ENCODE results near the gene CCDC157. TPM values are rescaled to one million over a fixed set of nuclear protein-coding genes. Genes with fewer than 3 reads are reported as not detected.

Gene CCDC157
- total and polyA plus RNA-seq, 8 donors = 1.1 to 8.2 (median 1.4) TPM

DNA sequence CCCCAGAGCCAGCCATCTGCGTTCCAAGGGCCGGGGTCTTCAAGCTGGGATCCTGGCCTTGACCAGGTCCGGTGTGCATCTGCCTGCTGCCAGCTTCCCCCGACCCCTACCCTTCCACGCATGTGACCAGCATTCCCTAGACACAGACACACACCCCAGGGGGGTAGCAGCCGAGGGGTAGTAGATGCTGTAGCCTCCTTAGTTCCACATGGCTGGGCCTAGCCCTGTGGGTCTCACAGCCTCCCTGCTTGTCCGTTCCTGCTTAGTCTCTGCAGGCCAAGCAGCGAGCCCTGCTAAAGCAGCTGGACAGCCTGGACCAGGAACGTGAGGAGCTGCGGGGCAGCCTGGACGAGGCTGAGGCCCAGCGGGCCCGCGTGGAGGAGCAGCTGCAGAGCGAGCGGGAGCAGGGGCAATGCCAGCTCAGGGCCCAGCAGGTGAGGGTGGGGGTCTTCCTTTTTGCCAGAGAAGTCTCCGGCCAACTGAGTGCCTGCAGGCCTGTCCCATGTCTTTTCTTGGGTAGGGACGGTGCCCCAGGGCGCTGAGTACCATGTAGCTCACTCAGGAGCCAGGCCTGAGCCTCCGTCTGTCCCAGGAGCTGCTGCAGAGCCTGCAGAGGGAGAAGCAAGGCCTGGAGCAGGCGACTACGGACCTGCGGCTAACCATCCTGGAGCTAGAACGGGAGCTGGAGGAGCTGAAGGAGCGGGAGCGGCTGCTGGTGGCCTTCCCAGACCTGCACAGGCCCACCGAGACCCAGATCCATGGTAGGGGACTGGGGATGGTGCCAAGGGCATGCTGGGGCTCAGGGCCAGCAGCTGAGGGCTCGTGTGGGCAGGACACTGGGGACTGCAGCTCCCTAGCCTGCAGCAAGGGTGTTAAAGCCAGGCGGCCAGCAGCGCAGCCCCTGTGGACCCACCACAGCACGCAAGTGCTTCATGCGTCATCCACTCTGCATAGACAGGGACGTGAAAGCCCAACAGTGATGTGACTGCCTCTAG, 16.8 kb downstream of the CCDC157 start:
- intact Hi-C loops (cut with DNase I) = no loop called here

DNA sequence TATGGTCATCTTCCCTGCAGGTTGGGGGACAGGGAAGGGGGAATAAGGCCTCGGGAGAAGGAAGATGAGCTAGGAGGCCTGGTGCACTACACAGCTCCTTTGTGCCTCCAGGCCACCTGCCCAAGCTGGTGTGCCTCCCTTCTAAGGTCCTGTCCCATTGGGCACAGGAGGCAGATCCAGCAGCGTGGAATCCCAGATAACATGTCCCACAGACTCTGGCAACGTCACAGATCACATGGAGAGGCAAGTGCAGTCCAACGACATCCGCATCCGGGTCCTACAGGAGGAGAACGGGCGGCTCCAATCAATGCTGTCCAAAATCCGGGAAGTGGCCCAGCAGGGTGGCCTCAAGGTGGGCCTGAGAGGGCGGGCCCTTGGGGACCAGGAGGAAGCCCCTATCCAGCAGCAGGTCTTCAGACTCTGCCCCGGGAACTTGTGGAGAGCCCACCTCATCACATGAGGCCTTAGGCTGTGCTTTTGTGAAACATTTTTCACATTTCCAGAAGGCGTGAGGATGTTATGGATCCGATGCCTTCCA, 18.6 kb downstream of the CCDC157 start:
- intact Hi-C loops (cut with DNase I) = no loop called here
- no peak for FAIRE-seq
- no peaks in the 10 kb centered on the region for H3K27me3 ChIP-seq
- H3K9me3 ChIP-seq = no peaks in the 10 kb centered on the region
- no peaks in the 10 kb centered on the region for H3K36me3 ChIP-seq
- 89 to 93% methylated on average over 13 of the region's 13 CpGs for WGBS, 2 donors
- DNase-seq = no peak
- H3K4me1 ChIP-seq = no peaks in the 10 kb centered on the region
- H3K27ac ChIP-seq = no peak overlapping the region
- TF ChIP-seq, protein P1, sequence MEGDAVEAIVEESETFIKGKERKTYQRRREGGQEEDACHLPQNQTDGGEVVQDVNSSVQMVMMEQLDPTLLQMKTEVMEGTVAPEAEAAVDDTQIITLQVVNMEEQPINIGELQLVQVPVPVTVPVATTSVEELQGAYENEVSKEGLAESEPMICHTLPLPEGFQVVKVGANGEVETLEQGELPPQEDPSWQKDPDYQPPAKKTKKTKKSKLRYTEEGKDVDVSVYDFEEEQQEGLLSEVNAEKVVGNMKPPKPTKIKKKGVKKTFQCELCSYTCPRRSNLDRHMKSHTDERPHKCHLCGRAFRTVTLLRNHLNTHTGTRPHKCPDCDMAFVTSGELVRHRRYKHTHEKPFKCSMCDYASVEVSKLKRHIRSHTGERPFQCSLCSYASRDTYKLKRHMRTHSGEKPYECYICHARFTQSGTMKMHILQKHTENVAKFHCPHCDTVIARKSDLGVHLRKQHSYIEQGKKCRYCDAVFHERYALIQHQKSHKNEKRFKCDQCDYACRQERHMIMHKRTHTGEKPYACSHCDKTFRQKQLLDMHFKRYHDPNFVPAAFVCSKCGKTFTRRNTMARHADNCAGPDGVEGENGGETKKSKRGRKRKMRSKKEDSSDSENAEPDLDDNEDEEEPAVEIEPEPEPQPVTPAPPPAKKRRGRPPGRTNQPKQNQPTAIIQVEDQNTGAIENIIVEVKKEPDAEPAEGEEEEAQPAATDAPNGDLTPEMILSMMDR (IDR thresholded peaks at IDR 0.05) = no peak
- no peak overlapping the region for H3K4me3 ChIP-seq
- ATAC-seq = no peak

More for the DNA sequence above, 16.8 kb downstream of the CCDC157 start:
- peak in 1 of 4 donors; percentile 17 for ATAC-seq
- no peaks in the 10 kb centered on the region for H3K36me3 ChIP-seq
- H3K27ac ChIP-seq = no peak overlapping the region
- H3K9me3 ChIP-seq = no peaks in the 10 kb centered on the region
- no peaks in the 10 kb centered on the region for H3K27me3 ChIP-seq
- TF ChIP-seq, protein P1 (IDR thresholded peaks at IDR 0.05) = no peak
- no peaks in the 10 kb centered on the region for H3K4me1 ChIP-seq
- no peak for FAIRE-seq
- 80 to 86% methylated on average over 32 to 33 of the region's 33 CpGs for WGBS, 2 donors
- no peak overlapping the region for H3K4me3 ChIP-seq
- DNase-seq = no peak

DNA sequence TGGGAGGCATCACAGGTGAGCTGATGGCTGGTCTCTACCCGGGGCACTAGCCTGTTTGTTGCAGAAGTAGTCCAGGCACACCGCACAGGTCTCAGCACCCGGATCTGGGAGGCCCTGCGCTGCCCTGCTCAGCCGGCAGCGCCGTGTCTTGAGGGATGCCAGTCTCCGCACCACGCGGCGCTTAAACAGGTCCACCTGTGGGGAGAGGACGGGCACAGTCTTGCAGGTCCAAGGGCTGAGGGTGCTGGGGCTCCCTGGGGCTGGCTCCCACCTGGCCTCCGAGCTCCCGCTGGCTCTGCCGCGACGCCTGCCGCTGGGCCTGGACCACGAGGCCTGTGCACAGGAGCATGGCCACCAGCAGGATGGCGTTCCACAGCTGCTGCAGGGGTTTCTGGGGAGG, 23.2 kb downstream of the CCDC157 start:
- H3K9me3 ChIP-seq = no peaks in the 10 kb centered on the region
- no peak for DNase-seq
- H3K36me3 ChIP-seq = no peaks in the 10 kb centered on the region
- no peak for ATAC-seq
- TF ChIP-seq, protein P1 (IDR thresholded peaks at IDR 0.05) = no peak
- H3K4me3 ChIP-seq = no peak overlapping the region
- no peak for FAIRE-seq
- H3K4me1 ChIP-seq = no peaks in the 10 kb centered on the region
- no peaks in the 10 kb centered on the region for H3K27me3 ChIP-seq
- no peak overlapping the region for H3K27ac ChIP-seq
- intact Hi-C loops (cut with DNase I) = loop anchor here in 1 of 3 donors (5.0 kb wide), 1 partner anchor 93 kb away; the partner anchor contains the start of gene CASTOR1
- WGBS, 2 donors = 94 to 98% methylated on average over 17 to 20 of the region's 20 CpGs

DNA sequence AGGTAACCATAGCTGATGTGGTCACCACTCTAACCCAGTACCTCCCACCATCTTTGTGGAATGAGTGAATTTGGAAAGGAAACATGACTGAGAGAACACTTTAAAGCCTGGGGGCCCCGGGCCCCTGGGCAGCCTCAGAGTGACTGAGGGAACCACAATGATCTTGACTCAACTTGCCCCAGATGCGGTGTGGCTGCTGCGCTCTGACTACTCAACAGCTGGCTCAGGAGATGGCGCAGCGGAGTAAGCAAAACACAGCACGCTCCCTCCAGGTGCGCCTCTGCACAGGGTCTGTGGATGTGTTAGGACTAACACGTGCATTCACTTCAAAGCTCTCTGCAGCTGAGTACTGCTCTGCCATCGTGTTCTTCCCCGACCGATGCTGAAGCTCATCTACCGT, 24.5 kb downstream of the CCDC157 start:
- DNase-seq = no peak
- TF ChIP-seq, protein P1 (IDR thresholded peaks at IDR 0.05) = no peak
- FAIRE-seq = no peak
- H3K4me1 ChIP-seq = peaks cover 0 to 4% (median 0%) of the 10 kb centered on the region in 3 donors
- no peak overlapping the region for H3K27ac ChIP-seq
- ATAC-seq = no peak
- intact Hi-C loops (cut with DNase I) = loop anchor here in 1 of 3 donors (5.0 kb wide), 1 partner anchor 94 kb away; the partner anchor contains the start of gene CASTOR1
- no peaks in the 10 kb centered on the region for H3K9me3 ChIP-seq
- H3K4me3 ChIP-seq = no peak overlapping the region
- WGBS, 2 donors = 86 to 95% methylated on average over 12 of the region's 12 CpGs
- H3K36me3 ChIP-seq = no peaks in the 10 kb centered on the region
- no peaks in the 10 kb centered on the region for H3K27me3 ChIP-seq

Measured in pancreas (tissue), 10 donors.